PC-3 (cell line): ENCODE measurements around the gene MAML3. TPM values are rescaled to one million over a fixed set of nuclear protein-coding genes. Genes with fewer than 3 reads are reported as not detected.

Experiments used
- ATAC-seq: fragments of 200-7000 bp; cut with Tn5 transposase; 2 replicates; pipeline ENCODE4 v1.9.1; 2020; ENCODE audit warnings: mild to moderate bottlenecking, moderate library complexity
- BruUV-seq: library from RNA; stranded (reverse); fragments of 400-500 nt; replicated peaks from 2 replicates; lab custom pipeline; 2021; lab: Mats Ljungman, UMichigan
- CTCF ChIA-PET: fragments of 300-600 bp; sonication (Branson Sonifier 250); formaldehyde crosslinking; loops from one replicate; lab custom pipeline; 2022; ENCODE audit warnings: antibody characterized with exemption; lab: Charles Lee
- POLR2A ChIA-PET: fragments of 300-600 bp; sonication (Branson Sonifier 250); formaldehyde crosslinking; loops from one replicate; lab custom pipeline; 2022; ENCODE audit warnings: antibody characterized with exemption; ENCODE audit not compliant: unreplicated experiment; lab: Charles Lee
- DNase-seq: peaks from one replicate; pipeline ENCODE4 v3.0.0-alpha.2; 2015
- H2AFZ ChIP-seq: fragments of 300-600 bp; sonication (generic); 2 replicates; pipeline ENCODE4 v1.6.0; 2016; ENCODE audit warnings: antibody characterized with exemption, low read length
- H3F3A ChIP-seq: fragments of 300-600 bp; sonication (generic); one replicate; pipeline ENCODE4 v1.6.0; 2017; ENCODE audit warnings: antibody characterized with exemption, low read length, control low read depth, mild to moderate bottlenecking; ENCODE audit not compliant: unreplicated experiment
- H3K27ac ChIP-seq: fragments of 300-600 bp; sonication (generic); 2 replicates; pipeline ENCODE4 v1.5.1; 2016; ENCODE audit warnings: mild to moderate bottlenecking, low read length
- H3K27me3 ChIP-seq: fragments of 300-600 bp; sonication (generic); 2 replicates; pipeline ENCODE4 v1.6.1; 2016; ENCODE audit warnings: low read length, mixed read lengths
- H3K36me3 ChIP-seq: fragments of 300-600 bp; sonication (generic); 2 replicates; pipeline ENCODE4 v1.6.1; 2016; ENCODE audit warnings: low read depth, mixed run types, low read length, mixed read lengths
- H3K4me1 ChIP-seq: fragments of 300-600 bp; sonication (generic); 2 replicates; pipeline ENCODE4 v1.5.1; 2016; ENCODE audit warnings: low read length; ENCODE audit not compliant: insufficient read depth
- H3K4me2 ChIP-seq: fragments of 300-600 bp; sonication (generic); 2 replicates; pipeline ENCODE4 v1.6.0; 2016; ENCODE audit warnings: low read length
- H3K4me3 ChIP-seq: fragments of 300-600 bp; sonication (generic); 2 replicates; pipeline ENCODE4 v1.5.1; 2016; ENCODE audit warnings: mild to moderate bottlenecking, low read length, mixed read lengths
- H3K79me2 ChIP-seq: fragments of 300-600 bp; sonication (generic); 2 replicates; pipeline ENCODE4 v1.6.1; 2017; ENCODE audit warnings: low read length, mixed read lengths
- H3K9ac ChIP-seq: fragments of 300-600 bp; sonication (generic); 2 replicates; pipeline ENCODE4 v1.6.0; 2016; ENCODE audit warnings: mild to moderate bottlenecking, low read length
- H3K9me2 ChIP-seq: fragments of 300-600 bp; sonication (generic); replicated peaks from 2 replicates; pipeline ENCODE4 v1.6.1; 2016; ENCODE audit warnings: mixed run types, low read length, mixed read lengths
- H3K9me3 ChIP-seq: fragments of 300-600 bp; sonication (generic); 2 replicates; pipeline ENCODE4 v1.6.1; 2016; ENCODE audit warnings: low read length, mixed read lengths
- H4K20me1 ChIP-seq: fragments of 300-600 bp; sonication (generic); 2 replicates; pipeline ENCODE4 v1.6.1; 2016; ENCODE audit warnings: low read length, mixed read lengths
- CTCF ChIP-seq: fragments of 300-600 bp; sonication (generic); conservative IDR thresholded peaks from 2 replicates; pipeline ENCODE4 v1.5.1; 2017; ENCODE audit warnings: antibody characterized with exemption, low read depth, mild to moderate bottlenecking, low read length
- EZH2 ChIP-seq: fragments of 300-600 bp; sonication (generic); IDR thresholded peaks from one replicate; pipeline ENCODE4 v1.6.1; 2017; ENCODE audit warnings: antibody characterized with exemption, mild to moderate bottlenecking, low read length; ENCODE audit not compliant: unreplicated experiment
- EZH2phosphoT487 ChIP-seq: fragments of 300-600 bp; sonication (generic); IDR thresholded peaks from 2 replicates; pipeline ENCODE4 v1.6.1; 2018; ENCODE audit warnings: mild to moderate bottlenecking, antibody characterized with exemption, low read length, borderline replicate concordance
- intact Hi-C: fragments of 100-400 bp; cut with micrococcal nuclease; formaldehyde crosslinking; loops from 2 replicates; pipeline ENCODE4 v1.9.0; 2023
- total RNA-seq: library from RNA; depleted of rRNA; stranded (reverse); fragments of >200 nt; gene quantifications from 2 replicates; pipeline ENCODE4 v1.2.3, GENCODE V29; 2014

The MAML3 gene
- total RNA-seq, 1 experiment from 2014 or later = 4.3 TPM

GRCh38 chr4:139764686-139765310 is 389.2 kb downstream of the MAML3 start:
- no peaks in the 10 kb centered on the region for H3F3A ChIP-seq
- H3K4me2 ChIP-seq = no peak overlapping the region
- no peak overlapping the region for H3K27ac ChIP-seq
- H3K79me2 ChIP-seq = no peaks in the 10 kb centered on the region
- ChIA-PET POLR2A (no interaction called here), CTCF (no interaction called here)
- H3K9me2 ChIP-seq = no peaks in the 10 kb centered on the region
- H3K4me3 ChIP-seq = no peak overlapping the region
- no peak overlapping the region for H2AFZ ChIP-seq
- no peaks in the 10 kb centered on the region for H3K27me3 ChIP-seq
- no peaks in the 10 kb centered on the region; the same call in 1 of the 2 replicates for H3K4me1 ChIP-seq
- TF ChIP-seq EZH2 = no peak
- TF ChIP-seq EZH2phosphoT487 = no peak
- no peak for TF ChIP-seq CTCF
- no peaks in the 10 kb centered on the region; the same call in 1 of the 2 replicates for H3K36me3 ChIP-seq
- no peaks in the 10 kb centered on the region for H3K9me3 ChIP-seq
- intact Hi-C loops = no loop called here
- no peak overlapping the region for H3K9ac ChIP-seq
- no TSS peak for BruUV-seq
- DNase-seq (no peak), ATAC-seq (no peak)
- H4K20me1 ChIP-seq = no peaks in the 10 kb centered on the region

GRCh38 chr4:139764182-139764581 is 389.8 kb downstream of the MAML3 start:
- intact Hi-C loops = no loop called here
- no peaks in the 10 kb centered on the region for H3K9me3 ChIP-seq
- H3F3A ChIP-seq = no peaks in the 10 kb centered on the region
- no peak overlapping the region for H3K4me3 ChIP-seq
- no peak overlapping the region for H3K27ac ChIP-seq
- TF ChIP-seq CTCF (no peak), EZH2 (no peak), EZH2phosphoT487 (no peak)
- no peaks in the 10 kb centered on the region for H3K79me2 ChIP-seq
- POLR2A ChIA-PET = no interaction called here
- no TSS peak for BruUV-seq
- no peak overlapping the region for H3K4me2 ChIP-seq
- H4K20me1 ChIP-seq = no peaks in the 10 kb centered on the region
- no peak for DNase-seq
- no peaks in the 10 kb centered on the region; the same call in 1 of the 2 replicates for H3K4me1 ChIP-seq
- H2AFZ ChIP-seq = no peak overlapping the region
- H3K9ac ChIP-seq = no peak overlapping the region
- H3K36me3 ChIP-seq = no peaks in the 10 kb centered on the region; the same call in 1 of the 2 replicates
- ATAC-seq = 0 out of 2 replicates have a peak, but pooled peaks have one; percentile 27
- no peaks in the 10 kb centered on the region for H3K9me2 ChIP-seq
- CTCF ChIA-PET = no interaction called here
- no peaks in the 10 kb centered on the region for H3K27me3 ChIP-seq

GRCh38 chr4:139763672-139764071 is 390.3 kb downstream of the MAML3 start:
- CTCF ChIA-PET = no interaction called here

More at GRCh38 chr4:139763672-139764071, 390.3 kb downstream of the MAML3 start:
- Histone ChIP-seq H2AFZ (no peak overlapping the region), H3K9me2 (no peaks in the 10 kb centered on the region), H3K9me3 (no peaks in the 10 kb centered on the region), H3K27ac (no peak overlapping the region), H3K4me1 (no peaks in the 10 kb centered on the region; the same call in 1 of the 2 replicates), H3K27me3 (no peaks in the 10 kb centered on the region), H3K36me3 (no peaks in the 10 kb centered on the region; the same call in 1 of the 2 replicates), H3K9ac (no peak overlapping the region), H4K20me1 (no peaks in the 10 kb centered on the region), H3K4me2 (no peak overlapping the region), H3K79me2 (no peaks in the 10 kb centered on the region), H3K4me3 (no peak overlapping the region), H3F3A (no peaks in the 10 kb centered on the region)
- BruUV-seq = no TSS peak
- DNase-seq (no peak), ATAC-seq (peak; percentile 29; the same call in 1 of the 2 replicates)
- POLR2A ChIA-PET = no interaction called here
- intact Hi-C loops = no loop called here
- TF ChIP-seq EZH2phosphoT487 = no peak
- TF ChIP-seq EZH2 = no peak
- TF ChIP-seq CTCF = no peak
